NCI-H69 (cell line): Measurements from ENCODE around the gene ECE1.
"Not testable (repeated sequence)": the region's sequence is repeated elsewhere in the genome, so short reads cannot be mapped to it uniquely, and the experiment has no call there.

Experiments
- DNase-seq: peaks from one replicate; lab custom pipeline; 2025; lab: John Stamatoyannopoulos, UW

The ECE1 gene

GRCh38 chr1:21225065-21225464 lies 65.2 kb downstream of the ECE1 start:
- DNase-seq = no peak

- DNase-seq = peak; percentile 72
Measured at GRCh38 chr1:21220815-21221214, 69.4 kb downstream of the ECE1 start.

DNA sequence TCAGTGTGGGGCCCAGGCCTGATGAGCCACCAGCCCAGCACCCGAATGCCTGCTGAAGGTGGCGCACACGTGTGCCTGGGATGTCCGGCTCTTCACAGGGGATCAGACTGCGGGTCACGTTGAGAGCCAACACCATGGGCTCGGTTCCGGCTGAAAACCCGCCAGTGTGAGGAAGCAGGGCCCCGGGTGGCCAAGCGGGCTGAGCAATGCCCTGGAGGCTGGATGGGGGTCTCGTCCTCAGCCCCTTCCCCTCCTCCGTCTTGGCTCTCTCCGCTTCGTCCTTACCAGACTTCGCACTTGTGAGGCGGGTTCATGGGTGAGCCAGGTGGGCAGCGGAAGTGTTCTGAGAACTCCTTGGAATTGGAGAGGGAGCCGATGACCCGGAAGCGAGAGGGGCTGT lies 70.6 kb downstream of the ECE1 start:
- DNase-seq = no peak

DNA sequence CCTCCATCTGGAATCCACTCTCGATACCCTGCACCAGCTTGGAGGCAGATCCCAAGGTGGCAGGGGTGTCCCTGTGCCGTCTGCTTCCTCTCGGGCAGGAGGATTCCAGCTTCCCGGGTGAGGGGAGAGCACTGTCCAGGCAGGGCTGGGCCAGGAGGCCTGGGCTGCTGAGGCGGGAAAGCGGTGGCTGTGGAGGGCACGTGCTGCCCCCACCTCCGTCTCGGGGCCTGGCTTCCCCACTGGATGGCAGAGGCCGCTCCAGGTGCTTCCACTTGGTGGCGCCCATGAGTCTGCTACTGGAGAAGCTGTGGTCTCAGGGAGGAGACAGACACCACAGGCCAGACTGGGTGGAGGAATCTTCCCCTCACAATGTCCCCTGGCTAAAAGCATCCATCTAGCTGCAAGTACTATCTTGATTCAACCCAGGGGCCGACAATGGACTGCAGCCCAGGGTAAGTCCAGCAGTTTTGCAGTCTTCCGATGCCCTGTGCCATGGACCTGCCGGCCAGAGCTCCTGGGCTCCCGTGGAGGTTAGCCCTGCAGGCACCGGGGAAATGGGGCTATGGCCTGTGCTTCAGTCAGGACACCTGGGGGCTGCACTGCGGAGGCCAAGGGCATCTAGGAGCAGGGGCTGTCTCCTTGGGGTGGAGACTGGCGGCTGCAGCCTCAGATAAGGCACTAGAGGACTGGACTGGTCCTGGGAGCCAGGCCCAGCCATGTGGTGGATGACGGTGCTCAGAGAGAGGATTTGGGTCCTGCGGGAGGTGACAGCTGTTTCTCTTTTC lies 72.3 kb downstream of the ECE1 start:
- DNase-seq = peak; percentile 30

GRCh38 chr1:21216835-21217811 lies 73.1 kb downstream of the ECE1 start:
- DNase-seq = peak; percentile 58

DNA sequence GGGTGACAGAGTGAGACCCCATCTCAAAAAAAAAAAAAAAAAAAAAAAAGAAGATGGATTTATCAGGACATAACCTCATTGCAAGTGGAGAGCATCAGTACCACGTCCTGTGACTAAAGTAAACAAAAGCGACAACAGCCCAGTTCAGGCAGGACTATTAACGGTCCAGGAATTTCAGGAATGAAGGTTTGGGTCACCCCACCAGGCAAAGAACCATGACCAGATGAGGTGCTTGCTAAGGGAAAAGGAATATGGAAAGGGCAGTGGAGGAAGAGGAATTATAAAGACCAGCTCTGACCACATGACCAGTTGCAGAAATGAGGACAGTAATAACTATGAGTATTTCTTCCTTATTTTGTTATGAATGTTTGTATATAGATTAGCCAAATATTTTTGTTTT lies 78.1 kb downstream of the ECE1 start:
- no peak for DNase-seq

GRCh38 chr1:21208137-21208700 lies 82.0 kb downstream of the ECE1 start:
- DNase-seq = not testable (repeated sequence)

- DNase-seq = no peak
Measured at GRCh38 chr1:21206117-21206516, 84.1 kb downstream of the ECE1 start.

GRCh38 chr1:21205416-21205815 lies 84.8 kb downstream of the ECE1 start:
- no peak for DNase-seq

DNA sequence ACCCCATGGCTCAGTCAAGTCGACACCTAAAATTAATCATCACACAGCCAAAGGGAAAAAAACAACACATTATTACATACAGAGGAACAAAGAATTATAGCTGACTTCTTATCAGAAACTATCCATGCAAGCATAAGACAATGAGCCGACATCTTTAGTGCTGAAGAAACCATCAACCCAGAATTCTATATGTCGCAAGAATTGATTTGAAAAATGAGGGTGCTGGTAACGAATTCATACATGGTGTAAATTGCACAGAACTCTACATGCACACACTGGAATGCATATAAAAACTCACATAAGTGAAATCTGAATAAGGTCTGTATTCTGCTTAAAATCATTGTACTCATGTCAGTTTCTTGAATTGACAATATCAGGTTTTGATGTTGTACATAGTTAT lies 88.6 kb downstream of the ECE1 start:
- no peak for DNase-seq

GRCh38 chr1:21201238-21201637 lies 89.0 kb downstream of the ECE1 start:
- not testable (repeated sequence) for DNase-seq

GRCh38 chr1:21200767-21201166 lies 89.5 kb downstream of the ECE1 start:
- no peak for DNase-seq

GRCh38 chr1:21198929-21199328 lies 91.3 kb downstream of the ECE1 start:
- DNase-seq = no peak

- DNase-seq = peak; percentile 2
Measured at GRCh38 chr1:21192871-21193270, 97.4 kb downstream of the ECE1 start.

DNA sequence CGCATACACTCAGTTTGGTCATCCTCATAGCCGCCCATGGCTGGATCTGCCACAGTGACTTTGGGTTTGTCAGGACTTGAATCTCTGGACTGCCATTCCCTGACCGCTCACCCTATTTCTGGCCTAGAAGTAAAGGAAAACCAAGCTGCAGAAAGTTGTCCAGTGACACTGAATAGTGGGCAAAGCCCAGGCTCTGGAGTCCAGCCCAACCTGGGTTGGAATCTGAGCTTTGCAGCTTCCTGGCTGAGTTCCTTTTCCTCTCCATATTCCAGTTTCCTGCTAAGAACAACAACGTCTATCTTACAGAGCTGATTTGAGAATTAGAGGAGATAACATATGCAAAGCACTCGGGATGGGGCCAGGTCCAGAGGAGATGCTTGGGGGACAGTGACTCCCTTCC lies 98.0 kb downstream of the ECE1 start:
- no peak for DNase-seq

- DNase-seq = not testable (repeated sequence)
Measured at GRCh38 chr1:21190771-21191170, 99.5 kb downstream of the ECE1 start.

- DNase-seq = peak; percentile 53
Measured at GRCh38 chr1:21189906-21190500, 100.3 kb downstream of the ECE1 start.

DNA sequence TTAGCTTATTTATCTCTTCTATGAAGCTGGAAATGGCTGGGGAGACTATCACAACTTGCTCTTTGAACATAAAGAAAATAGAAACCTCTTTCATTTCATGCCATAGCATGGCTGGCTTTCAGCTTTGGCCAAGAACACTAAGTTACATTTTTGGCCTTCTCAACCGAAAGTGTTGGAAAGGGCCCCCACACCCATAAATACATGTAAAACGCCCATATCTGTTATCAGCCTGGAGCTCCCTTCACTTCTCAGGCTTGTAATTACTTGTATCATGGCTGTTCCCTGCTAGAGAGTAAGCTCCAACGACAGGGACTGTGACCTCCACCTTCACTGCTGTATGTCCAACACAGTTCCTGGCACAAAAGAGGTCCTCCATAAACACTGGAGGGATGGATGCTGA lies 100.8 kb downstream of the ECE1 start:
- DNase-seq = no peak

DNA sequence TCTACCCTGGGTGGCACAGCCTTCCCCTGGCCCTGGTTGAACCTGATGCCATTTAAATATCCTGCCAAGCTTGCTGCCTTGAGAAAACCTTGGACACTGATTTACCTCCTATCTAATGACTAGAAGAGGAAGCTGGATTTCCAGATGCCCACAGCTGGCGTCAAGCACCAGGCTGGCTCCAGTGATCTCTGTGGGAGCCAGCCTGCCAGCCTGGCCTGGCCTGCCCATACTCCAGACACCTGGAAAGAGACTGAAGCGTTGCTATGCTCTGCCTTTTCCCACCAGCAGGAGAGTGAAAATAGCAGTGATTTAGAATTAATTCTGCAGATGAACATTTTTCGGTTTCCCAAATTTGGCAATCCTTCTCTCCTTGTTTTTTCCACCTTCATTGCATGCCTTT lies 102.0 kb downstream of the ECE1 start:
- DNase-seq = no peak

GRCh38 chr1:21185221-21185731 lies 105.0 kb downstream of the ECE1 start:
- DNase-seq = no peak

GRCh38 chr1:21184276-21184675 lies 106.0 kb downstream of the ECE1 start:
- DNase-seq = no peak

GRCh38 chr1:21182181-21182731 lies 108.0 kb downstream of the ECE1 start:
- DNase-seq = no peak
